Measurements from ENCODE around the gene TMEM200A. TPM values are rescaled to one million over a fixed set of nuclear protein-coding genes. Genes with fewer than 3 reads are reported as not detected.

TMEM200A gene
- total RNA-seq, 1 donor from 2014 or later = under 0.01 TPM

DNA sequence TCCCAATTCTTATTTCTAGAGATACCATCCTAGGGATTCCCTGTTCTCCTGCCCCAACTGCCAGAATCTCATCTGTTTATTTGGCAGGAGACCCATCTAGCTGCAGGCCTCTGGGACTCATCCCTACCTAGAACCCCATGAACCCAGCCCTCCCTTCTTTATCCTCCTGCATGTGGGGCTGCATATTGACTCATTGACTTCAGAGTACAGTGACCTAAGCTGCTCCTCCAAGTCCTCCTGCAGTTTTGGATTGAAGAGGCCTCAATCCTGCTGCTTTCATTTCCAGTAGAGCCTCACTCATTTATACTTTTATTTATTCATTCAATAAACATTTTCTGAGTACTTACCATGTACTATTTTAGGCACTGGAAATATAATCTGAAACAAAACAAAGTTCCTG, 11.6 kb downstream of the TMEM200A start:
- DNase-seq (ENCODE audit: low read depth, low spot score) = no peak

DNA sequence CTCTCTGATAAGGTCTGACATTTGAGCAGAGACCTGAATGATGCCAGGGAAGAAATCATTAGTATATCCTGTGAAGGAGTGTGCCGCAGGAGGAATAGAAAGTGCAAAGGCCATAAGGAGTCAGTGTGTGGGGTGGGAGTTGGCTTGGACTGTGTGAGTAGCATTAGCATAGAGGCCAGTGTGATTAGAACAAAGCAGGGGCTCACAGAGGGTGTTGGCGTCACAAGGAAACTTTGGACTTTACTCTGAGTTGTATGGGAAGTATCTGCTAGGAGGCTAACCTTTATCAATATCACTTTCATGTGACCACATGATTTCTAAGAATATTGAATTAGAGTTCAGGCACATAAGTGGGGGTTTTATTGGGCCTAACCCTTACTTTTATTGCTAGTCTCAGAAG, 12.1 kb downstream of the TMEM200A start:
- no peak for DNase-seq (ENCODE audit: low read depth, low spot score)

- DNase-seq (ENCODE audit: low read depth, low spot score) = no peak
Observed at GRCh38 chr6:130379223-130379622, 13.4 kb downstream of the TMEM200A start.

GRCh38 chr6:130381012-130381411, 15.2 kb downstream of the TMEM200A start:
- DNase-seq (ENCODE audit: low read depth, low spot score) = no peak

DNA sequence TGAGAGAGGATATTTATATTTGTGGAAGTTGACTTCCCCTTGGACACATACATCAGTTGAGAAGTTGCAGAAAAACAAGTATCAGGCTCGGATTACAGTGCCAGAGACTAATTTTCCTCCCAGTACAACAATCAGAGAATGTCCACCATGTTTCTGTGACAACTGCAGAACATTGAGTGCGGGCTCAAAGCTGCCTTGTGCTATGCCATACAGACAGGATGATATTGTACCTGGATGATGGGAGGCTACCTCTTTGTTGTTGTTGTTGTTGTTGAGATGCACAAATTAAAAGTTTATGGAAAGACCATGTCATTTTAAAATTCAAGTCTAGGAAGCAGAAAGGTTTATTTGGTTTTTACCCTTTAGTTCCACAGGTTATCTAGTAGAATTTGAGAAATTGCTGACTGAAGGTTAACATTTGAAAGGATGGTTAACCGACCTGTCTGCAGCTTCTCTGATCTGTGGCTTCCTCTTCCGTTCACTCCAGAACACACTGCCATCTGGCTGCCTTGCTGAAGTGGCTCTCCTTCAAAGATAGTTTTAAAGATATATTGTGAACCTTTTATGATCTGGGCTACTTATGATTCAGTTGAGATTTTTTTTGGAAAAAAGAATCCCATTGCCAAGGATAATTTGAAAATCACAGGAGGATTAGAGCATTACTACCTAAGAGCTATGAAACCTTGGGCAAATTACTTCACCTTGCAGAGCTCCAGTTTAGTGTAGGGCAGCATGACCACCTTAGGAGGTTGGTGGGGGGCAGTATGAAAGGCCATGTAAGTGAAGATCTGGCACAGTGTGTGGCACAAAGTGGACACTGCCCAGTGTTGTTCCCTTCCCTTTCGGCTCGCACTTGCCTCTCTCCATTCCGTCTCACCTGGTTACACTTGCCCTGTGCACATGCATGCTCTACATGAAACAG, 15.9 kb downstream of the TMEM200A start:
- no peak for DNase-seq (ENCODE audit: low read depth, low spot score)

GRCh38 chr6:130382872-130383490, 17.2 kb downstream of the TMEM200A start:
- no peak for DNase-seq (ENCODE audit: low read depth, low spot score)

- DNase-seq (ENCODE audit: low read depth, low spot score) = no peak
Observed at GRCh38 chr6:130385064-130385695, 19.4 kb downstream of the TMEM200A start.

DNA sequence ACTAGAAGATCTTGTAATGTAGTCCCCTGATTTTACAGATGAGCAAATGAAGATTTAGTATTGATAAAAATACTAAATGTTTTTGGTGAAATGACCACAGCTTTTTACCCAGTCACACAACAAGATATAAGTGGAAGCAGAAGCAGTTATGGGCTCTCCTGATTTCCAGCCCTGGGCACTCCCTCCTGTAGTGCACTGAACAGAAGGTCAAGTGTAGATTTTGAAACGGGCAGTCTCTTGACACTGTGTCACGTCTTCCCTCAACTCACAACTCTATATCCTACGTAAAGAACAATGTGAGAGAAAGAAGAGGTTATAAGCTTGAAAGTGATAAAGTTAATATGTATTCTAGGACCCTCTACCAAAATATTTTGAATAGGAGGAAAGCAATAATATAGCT, 23.3 kb downstream of the TMEM200A start:
- DNase-seq (ENCODE audit: low read depth, low spot score) = no peak

DNA sequence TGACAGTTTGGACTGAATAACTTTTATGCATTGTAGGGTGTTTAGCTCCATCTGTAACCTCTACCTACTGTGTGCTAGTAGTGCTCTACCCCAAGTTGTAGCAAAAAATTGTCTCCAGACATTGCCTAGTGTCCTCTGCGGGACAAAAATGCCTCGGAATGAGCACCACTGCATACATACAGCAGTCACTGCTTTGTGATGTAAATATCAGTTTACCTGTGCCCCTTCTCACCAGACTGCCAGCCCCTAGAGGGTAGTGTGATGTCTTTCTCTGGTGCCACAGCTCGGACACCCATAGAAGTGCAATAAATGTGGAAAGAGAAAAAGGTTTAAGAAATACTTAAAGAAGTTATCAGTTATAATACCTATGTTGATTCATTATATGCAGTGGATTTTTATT, 25.1 kb downstream of the TMEM200A start:
- no peak for DNase-seq (ENCODE audit: low read depth, low spot score)

GRCh38 chr6:130393306-130393705, 27.5 kb downstream of the TMEM200A start:
- no peak for DNase-seq (ENCODE audit: low read depth, low spot score)

DNA sequence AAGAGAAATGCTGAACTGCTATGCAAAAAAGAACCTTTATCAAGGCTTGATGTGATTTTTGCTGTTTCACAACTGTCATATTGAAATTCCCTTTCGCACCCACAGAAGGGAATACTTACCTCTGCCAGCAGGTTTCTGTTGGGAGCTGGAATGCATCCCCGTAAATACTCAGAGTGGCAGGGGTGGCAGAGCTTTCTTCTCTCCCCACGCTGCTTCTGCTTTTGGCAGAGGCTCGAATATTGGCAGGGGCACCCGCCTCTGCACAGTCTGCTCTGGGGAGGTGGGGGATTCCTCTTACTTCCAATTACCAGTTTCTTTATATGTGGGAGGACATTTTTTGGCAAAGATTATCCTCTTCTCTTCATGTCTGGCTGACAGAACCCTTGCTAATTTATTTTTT, 28.4 kb downstream of the TMEM200A start:
- no peak for DNase-seq (ENCODE audit: low read depth, low spot score)

DNA sequence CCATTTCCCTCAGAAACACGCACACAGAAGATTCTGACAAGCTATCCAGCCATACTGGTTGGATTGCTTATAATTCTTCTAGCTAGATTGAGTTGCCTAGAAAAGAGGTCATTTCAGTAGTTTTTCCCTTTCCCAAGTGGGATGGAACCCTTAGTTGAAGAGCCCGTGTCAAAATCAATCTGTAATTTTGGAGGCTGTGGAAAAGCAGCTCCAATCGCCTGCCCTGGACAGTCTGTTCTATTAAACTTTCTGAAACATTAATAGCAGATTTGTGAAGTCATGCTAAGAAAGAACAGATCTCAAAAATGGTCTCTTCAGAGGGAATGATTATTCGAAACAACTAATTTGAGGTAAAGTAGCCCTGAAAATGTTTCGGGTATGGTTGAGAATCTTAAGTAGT, 29.3 kb downstream of the TMEM200A start:
- DNase-seq (ENCODE audit: low read depth, low spot score) = no peak

DNA sequence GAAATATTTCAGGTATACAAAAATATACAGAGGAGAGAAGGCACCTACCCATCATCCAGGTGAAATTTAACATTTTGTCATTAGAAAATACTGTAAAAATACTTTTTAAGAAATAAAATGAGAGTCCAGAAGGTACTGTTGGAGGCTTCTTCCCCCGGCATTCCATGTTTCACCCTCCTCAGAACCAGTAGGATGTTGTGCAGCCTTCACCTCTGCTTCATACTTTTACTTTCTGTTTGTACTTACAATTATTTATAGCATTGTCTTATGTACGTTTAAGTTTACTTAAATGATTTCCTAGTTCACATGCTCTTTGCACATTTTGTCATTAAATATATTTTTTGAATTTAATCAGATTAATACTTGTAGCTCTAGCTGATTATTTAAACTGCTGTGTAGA, 30.9 kb downstream of the TMEM200A start:
- no peak for DNase-seq (ENCODE audit: low read depth, low spot score)

- DNase-seq (ENCODE audit: low read depth, low spot score) = no peak
Observed at GRCh38 chr6:130405549-130405948, 39.7 kb downstream of the TMEM200A start.

- DNase-seq (ENCODE audit: low read depth, low spot score) = no peak
Observed at GRCh38 chr6:130407032-130407431, 41.2 kb downstream of the TMEM200A start.

GRCh38 chr6:130409418-130410100, 43.7 kb downstream of the TMEM200A start:
- no peak for DNase-seq (ENCODE audit: low read depth, low spot score)

DNA sequence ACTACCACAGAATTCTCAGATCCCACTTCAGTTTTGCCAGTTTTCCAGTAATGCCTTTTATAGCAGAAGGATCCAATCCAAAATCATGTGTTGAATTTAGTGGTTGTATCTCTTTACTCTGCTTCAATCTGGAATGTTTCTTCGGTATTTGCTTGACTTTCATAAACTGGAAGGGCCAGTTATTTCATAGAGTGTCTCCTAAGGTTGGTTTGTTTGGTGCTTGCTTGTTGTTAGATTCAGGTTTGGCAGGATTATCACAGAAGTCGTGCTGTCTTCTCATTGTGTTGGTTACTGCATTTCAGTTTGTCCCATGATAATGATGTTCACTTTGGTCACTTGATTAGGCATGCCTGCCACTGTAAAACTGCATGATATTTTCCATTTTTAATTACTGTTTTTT, 45.7 kb downstream of the TMEM200A start:
- DNase-seq (ENCODE audit: low read depth, low spot score) = no peak

GRCh38 chr6:130412556-130413290, 46.9 kb downstream of the TMEM200A start:
- no peak for DNase-seq (ENCODE audit: low read depth, low spot score)

DNA sequence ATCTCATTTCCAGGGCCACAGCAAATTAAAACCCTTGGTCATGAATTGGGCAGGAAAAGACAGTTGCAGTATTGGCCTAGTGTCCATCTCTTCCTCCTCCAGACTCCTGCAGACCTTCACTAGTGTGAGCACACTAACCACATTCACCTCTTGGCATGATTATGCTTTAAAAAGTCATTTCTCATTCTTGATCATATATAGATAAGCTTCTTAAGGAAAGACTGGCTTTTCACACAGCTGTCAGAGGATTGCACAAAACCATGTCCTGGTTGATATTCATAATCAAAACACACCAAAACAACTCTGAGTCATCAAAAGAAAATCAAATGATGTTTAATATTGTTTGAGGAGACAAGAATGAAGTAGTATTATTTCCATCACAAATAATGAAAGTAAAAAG, 52.1 kb downstream of the TMEM200A start:
- no peak for DNase-seq (ENCODE audit: low read depth, low spot score)

GRCh38 chr6:130420911-130421310, 55.1 kb downstream of the TMEM200A start:
- DNase-seq (ENCODE audit: low read depth, low spot score) = no peak

DNA sequence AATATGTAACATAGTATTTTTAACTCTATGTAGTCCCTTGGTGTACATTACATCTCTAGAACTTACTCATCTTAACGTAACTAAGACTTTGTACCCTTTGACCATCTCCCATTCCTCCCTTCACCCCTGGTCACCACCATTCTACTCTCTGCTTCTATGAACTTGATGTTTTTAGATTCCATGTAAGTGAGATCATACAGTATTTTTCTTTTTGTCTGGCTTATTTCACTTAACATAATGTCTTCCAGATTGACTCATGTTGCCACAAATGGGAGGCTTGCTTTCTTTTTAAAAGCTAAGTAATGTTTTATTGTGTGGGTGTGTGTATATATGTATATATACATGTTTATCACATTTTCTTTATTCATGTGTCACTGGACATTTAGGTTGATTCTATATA, 55.8 kb downstream of the TMEM200A start:
- no peak for DNase-seq (ENCODE audit: low read depth, low spot score)

Data from pulmonary artery endothelial cell (primary cell).